HG02642 (cell line): ENCODE data around the gene LRRC75A.
"Not testable (repeated sequence)": the region's sequence is repeated elsewhere in the genome, so short reads cannot be mapped to it uniquely, and the experiment has no call there.

Source experiments
- ATAC-seq: cut with Tn5 transposase; IDR thresholded peaks from one replicate; pipeline ENCODE4 v1.9.1; 2021; ENCODE audit warnings: mild to moderate bottlenecking; ENCODE audit not compliant: unreplicated experiment, poor library complexity

The LRRC75A gene

GRCh38 chr17:16417399-16417798 lies 74.6 kb downstream of the LRRC75A start:
- ATAC-seq: no peak

- peak; percentile 50 for ATAC-seq
These were observed 76.7 kb downstream of the LRRC75A start, which contains the start of gene TRPV2 for GRCh38 chr17:16415031-16415924. TRPV2 (plus strand) TSS chr17:16415571; CDS start chr17:16417669, 2,098 bp downstream.

- peak; percentile 88 for ATAC-seq
These were observed 83.9 kb downstream of the LRRC75A start for GRCh38 chr17:16407911-16408588.

- ATAC-seq: no peak
These were observed 85.0 kb downstream of the LRRC75A start for GRCh38 chr17:16406742-16407674.

- not testable (repeated sequence) for ATAC-seq
These were observed 88.1 kb downstream of the LRRC75A start for GRCh38 chr17:16403847-16404246.

GRCh38 chr17:16398270-16399267 lies 93.4 kb downstream of the LRRC75A start:
- ATAC-seq: peak; percentile 84

- not testable (repeated sequence) for ATAC-seq
These were observed 95.3 kb downstream of the LRRC75A start for GRCh38 chr17:16396693-16397092.

GRCh38 chr17:16395887-16396286 lies 96.1 kb downstream of the LRRC75A start:
- ATAC-seq: not testable (repeated sequence)

GRCh38 chr17:16392491-16392890 lies 99.5 kb downstream of the LRRC75A start:
- not testable (repeated sequence) for ATAC-seq
